ENCODE results near the gene LPCAT1.

DNA sequence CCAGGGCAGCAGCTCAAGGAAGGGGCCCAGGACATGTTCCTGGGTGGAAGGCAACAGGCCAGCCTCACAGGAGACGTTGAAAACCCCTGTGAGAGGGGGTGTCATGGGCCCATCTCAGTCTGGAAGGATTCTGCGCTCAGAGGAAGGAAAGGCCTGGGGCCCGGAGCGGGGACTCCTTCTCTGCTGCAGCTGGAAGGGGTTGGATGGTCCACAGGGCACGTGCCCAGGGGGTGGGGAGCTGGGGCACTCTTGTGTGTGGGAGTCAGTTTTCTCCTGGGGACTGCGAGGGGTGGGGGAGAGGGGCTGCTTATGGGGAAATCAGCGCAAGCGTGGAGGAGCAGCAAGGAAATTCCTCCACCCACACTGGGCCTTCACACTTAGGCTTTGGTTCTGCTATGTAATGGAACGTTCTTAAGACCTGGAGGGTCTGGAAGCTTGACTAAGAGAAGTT, 2.9 kb upstream of the LPCAT1 start:
- TF ChIP-seq ZNF274 (IDR thresholded peaks at IDR 0.05; ENCODE audit: low read depth, low read length) (no peak), YY1 (IDR thresholded peaks at IDR 0.05; ENCODE audit: insufficient read depth, insufficient read length) (no peak), SUZ12 (IDR thresholded peaks at IDR 0.05; ENCODE audit: extremely low read depth, insufficient read depth, insufficient read length) (no peak)
